Tibial nerve (tissue), 4 donors: ENCODE data around the gene YWHAG. TPM values are rescaled to one million over a fixed set of nuclear protein-coding genes. Genes with fewer than 3 reads are reported as not detected.

Source experiments
- DNase-seq, 2 donors: peaks; one replicate each; pipeline ENCODE4 v3.0.0-alpha.2; 2019; ENCODE audit warnings: low spot score in 2 of 2
- H3K27ac ChIP-seq, 4 donors: fragments of 200-600 bp; sonication (generic) in 3 of 4; one replicate each; pipeline ENCODE4 v1.5.1; 2017 to 2019; ENCODE audit warnings: mild to moderate bottlenecking in 1 of 4
- H3K27me3 ChIP-seq, 2 donors: fragments of 200-600 bp; sonication (generic) in 1 of 2; one replicate each; pipeline versions ENCODE4 v1.5.1 to v1.6.0; 2017 to 2019
- H3K36me3 ChIP-seq, 3 donors: fragments of 200-600 bp; sonication (generic); one replicate each; pipeline ENCODE4 v1.5.1; 2018 to 2019
- H3K4me1 ChIP-seq, 4 donors: fragments of 200-600 bp; sonication (generic) in 3 of 4; one replicate each; pipeline ENCODE4 v1.5.1; 2017 to 2019
- H3K4me3 ChIP-seq, 4 donors: fragments of 200-600 bp; sonication (generic) in 3 of 4; one replicate each; pipeline ENCODE4 v1.5.1; 2017 to 2019; ENCODE audit warnings: mild to moderate bottlenecking in 1 of 4, moderate library complexity in 1 of 4
- H3K9me3 ChIP-seq, 4 donors: fragments of 200-600 bp; sonication (generic) in 3 of 4; one replicate each; pipeline ENCODE4 v1.5.1; 2017 to 2019
- EP300 ChIP-seq, 2 donors: sonication (generic); formaldehyde crosslinking; IDR thresholded peaks; one replicate each; pipeline ENCODE4 v1.6.1; 2017; ENCODE audit warnings: antibody characterized with exemption in 2 of 2, mild to moderate bottlenecking in 1 of 2
- POLR2A ChIP-seq, 2 donors: fragments of 450-650 bp; IDR thresholded peaks; one replicate each; pipeline ENCODE4 v1.6.1; 2017; ENCODE audit warnings: antibody characterized with exemption in 2 of 2, mild to moderate bottlenecking in 2 of 2, moderate library complexity in 2 of 2
- WGBS, 2 donors: methylation state at CpG; one replicate each; pipeline ENCODE4 v1.1.5; 2018; 5-methylcytosine and 5-hydroxymethylcytosine counted together
- total RNA-seq, 4 donors: library from RNA; depleted of rRNA; stranded (reverse); fragments of >200 nt; gene quantifications; one replicate each; pipeline ENCODE4 v1.1.0, GENCODE V29; 2016
- TF ChIP-seq, protein P1 (sequence below), 5 experiments: fragments of 200-600 bp in 3 of 5; fragments of 450-650 bp in 2 of 5; sonication (generic) in 3 of 5; IDR thresholded peaks; one replicate each; pipeline ENCODE4 v1.5.1; 2016 to 2019; ENCODE audit warnings: antibody characterized with exemption in 5 of 5, mild to moderate bottlenecking in 3 of 5, moderate library complexity in 2 of 5

The YWHAG gene
- total RNA-seq, 4 donors from 2014 or later = 54.9 to 96.6 (median 81.7) TPM

DNA sequence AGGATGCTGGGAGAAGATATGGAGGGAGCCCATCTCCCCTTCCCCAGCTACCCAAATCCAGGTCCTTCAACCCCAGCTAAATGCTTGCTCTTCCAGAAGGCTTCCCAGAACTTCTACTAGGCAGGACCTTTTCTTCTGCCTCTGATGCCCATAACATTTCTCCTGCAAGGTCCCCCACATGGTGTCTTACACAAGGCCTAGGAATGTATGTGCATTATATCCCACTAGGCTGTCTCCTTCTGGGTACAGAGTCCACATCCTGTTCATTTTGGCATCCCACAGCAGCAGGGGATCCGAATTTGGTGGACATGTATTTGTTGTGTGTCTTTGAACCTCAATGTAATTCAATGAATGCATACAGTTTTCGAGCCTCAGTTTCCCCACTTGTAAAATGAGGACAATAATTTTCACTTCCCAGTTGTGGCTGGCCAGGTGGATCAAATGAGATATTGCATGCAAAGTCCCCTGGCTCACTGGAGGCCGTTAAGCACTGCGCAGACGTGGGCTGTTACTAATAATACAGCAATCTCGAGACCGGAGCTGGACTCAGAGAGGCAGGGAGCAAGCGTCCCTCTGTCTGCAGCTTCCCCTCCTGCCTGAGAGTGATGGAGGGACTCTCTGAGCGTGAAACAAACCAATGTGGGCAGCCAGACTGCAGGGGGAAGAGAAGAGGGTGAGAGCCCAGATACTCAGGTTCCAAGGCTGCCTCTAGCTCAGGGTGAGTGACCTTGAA lies 18.6 kb upstream of the YWHAG start:
- peaks cover 0 to 38% (median 18%) of the 10 kb centered on the region in 4 donors for H3K4me1 ChIP-seq
- no peak for DNase-seq
- 58 to 63% methylated on average over 9 of the region's 9 CpGs for WGBS, 2 donors
- no peak overlapping the region for H3K4me3 ChIP-seq
- H3K36me3 ChIP-seq = no peaks in the 10 kb centered on the region
- no peaks in the 10 kb centered on the region for H3K27me3 ChIP-seq
- H3K9me3 ChIP-seq = no peaks in the 10 kb centered on the region
- no peak overlapping the region for H3K27ac ChIP-seq
- TF ChIP-seq POLR2A (IDR thresholded peaks at IDR 0.05) = no peak

DNA sequence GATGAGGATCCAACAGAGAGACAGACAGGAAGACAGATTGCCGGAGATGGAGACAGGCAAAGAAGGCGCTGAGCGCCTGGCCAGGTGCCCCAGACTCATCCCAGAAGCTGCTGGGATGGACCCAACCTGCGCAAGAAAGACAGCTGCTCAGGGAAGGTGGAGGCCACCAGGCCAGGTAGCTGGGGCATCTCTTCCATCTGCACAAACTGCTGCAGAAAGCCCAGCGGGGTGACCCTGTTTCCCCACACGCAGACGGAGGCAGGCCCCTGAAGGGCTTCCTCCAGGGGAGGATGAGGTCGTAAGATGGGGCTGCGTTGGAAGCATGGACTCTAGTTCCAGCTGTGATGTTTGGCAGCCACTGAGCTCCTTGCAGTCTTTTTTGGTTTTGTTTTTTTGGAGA lies 16.5 kb upstream of the YWHAG start:
- no peak for TF ChIP-seq EP300 (IDR thresholded peaks at IDR 0.05)
- TF ChIP-seq POLR2A (IDR thresholded peaks at IDR 0.05) = no peak
- TF ChIP-seq, protein P1, sequence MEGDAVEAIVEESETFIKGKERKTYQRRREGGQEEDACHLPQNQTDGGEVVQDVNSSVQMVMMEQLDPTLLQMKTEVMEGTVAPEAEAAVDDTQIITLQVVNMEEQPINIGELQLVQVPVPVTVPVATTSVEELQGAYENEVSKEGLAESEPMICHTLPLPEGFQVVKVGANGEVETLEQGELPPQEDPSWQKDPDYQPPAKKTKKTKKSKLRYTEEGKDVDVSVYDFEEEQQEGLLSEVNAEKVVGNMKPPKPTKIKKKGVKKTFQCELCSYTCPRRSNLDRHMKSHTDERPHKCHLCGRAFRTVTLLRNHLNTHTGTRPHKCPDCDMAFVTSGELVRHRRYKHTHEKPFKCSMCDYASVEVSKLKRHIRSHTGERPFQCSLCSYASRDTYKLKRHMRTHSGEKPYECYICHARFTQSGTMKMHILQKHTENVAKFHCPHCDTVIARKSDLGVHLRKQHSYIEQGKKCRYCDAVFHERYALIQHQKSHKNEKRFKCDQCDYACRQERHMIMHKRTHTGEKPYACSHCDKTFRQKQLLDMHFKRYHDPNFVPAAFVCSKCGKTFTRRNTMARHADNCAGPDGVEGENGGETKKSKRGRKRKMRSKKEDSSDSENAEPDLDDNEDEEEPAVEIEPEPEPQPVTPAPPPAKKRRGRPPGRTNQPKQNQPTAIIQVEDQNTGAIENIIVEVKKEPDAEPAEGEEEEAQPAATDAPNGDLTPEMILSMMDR (IDR thresholded peaks at IDR 0.05) = no peak
- Histone ChIP-seq H3K4me1 (peaks cover 0 to 29% (median 12%) of the 10 kb centered on the region in 4 donors), H3K4me3 (no peak overlapping the region), H3K27ac (no peak overlapping the region), H3K36me3 (no peaks in the 10 kb centered on the region), H3K27me3 (no peaks in the 10 kb centered on the region), H3K9me3 (no peaks in the 10 kb centered on the region)
- 74 to 77% methylated on average over 9 of the region's 9 CpGs for WGBS, 2 donors
- no peak for DNase-seq

DNA sequence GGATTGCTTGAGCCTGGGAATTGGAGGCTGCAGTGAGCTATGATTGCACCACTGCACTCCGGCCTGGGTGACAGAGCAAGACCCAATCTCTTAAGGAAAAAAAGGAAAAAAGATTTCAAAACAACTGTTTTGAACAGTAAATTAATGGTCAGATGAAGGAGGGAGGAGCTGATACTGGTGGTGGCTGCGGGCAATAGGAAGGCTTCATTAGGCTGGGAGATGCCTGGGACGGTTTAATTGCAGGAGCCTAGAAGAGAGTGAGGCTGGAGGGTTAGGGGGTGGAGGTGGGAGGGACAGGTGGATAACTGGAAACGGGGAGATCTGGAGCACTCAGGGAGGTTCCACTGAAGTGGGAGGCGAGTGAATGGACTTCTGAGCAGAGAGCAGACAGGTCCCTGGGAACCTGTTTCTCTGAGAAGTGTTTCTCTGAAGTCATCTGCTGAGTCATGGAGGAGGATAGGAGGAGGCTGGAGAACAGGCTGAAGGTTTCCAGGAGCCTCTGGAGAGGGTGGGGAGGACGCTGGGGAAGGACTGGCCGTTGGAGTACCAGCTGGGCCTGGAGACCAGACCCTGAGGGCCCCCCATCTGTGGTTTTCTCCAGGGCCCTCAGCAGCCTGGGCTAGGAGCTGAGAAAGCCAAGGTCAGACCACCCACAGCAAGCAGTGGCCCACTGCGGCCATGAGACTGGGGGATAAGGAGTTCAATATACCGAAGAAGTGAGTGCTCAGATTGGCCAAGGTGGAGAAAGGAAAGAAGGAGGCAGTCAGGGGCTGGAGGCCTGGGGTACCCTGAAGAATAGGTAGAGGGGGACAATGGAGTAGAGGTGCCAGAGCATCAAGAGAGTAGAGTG lies 14.4 kb upstream of the YWHAG start:
- Histone ChIP-seq H3K27me3 (no peaks in the 10 kb centered on the region), H3K27ac (no peak overlapping the region), H3K9me3 (no peaks in the 10 kb centered on the region), H3K4me1 (peaks cover 0 to 13% (median 0%) of the 10 kb centered on the region in 4 donors), H3K36me3 (no peaks in the 10 kb centered on the region), H3K4me3 (no peak overlapping the region)
- TF ChIP-seq, protein P1 (IDR thresholded peaks at IDR 0.05) = no peak
- TF ChIP-seq POLR2A (IDR thresholded peaks at IDR 0.05) (no peak), EP300 (IDR thresholded peaks at IDR 0.05) (no peak)
- DNase-seq = no peak
- WGBS, 2 donors = 66 to 71% methylated on average over 9 of the region's 9 CpGs

DNA sequence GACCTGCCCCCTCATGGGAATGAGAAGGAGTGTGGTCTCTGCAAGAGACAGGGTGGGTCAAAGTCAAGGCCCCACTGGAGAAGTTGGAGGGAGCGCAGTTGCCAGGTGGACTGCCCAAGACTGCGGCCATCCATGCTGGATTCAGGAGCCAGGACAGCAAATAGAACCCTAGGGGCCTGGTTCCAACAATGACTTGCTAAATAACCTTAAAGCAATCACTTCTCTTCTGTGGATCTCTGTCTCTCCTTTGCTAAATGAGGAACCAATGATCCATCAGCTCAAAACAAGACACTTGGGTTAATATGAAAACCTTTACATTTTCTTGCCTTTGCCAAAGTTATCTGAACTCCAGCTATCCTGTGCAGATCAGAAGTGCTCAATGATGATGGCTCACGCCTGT lies 12.6 kb upstream of the YWHAG start:
- H3K27ac ChIP-seq = no peak overlapping the region
- H3K36me3 ChIP-seq = no peaks in the 10 kb centered on the region
- no peaks in the 10 kb centered on the region for H3K27me3 ChIP-seq
- no peak for DNase-seq
- WGBS, 2 donors = 94% methylated on average over 3 of the region's 3 CpGs
- TF ChIP-seq POLR2A (IDR thresholded peaks at IDR 0.05) = no peak
- TF ChIP-seq EP300 (IDR thresholded peaks at IDR 0.05) = no peak
- TF ChIP-seq, protein P1 (IDR thresholded peaks at IDR 0.05) = no peak
- H3K9me3 ChIP-seq = no peaks in the 10 kb centered on the region
- no peak overlapping the region for H3K4me3 ChIP-seq
- H3K4me1 ChIP-seq = peaks cover 0 to 7% (median 0%) of the 10 kb centered on the region in 4 donors

DNA sequence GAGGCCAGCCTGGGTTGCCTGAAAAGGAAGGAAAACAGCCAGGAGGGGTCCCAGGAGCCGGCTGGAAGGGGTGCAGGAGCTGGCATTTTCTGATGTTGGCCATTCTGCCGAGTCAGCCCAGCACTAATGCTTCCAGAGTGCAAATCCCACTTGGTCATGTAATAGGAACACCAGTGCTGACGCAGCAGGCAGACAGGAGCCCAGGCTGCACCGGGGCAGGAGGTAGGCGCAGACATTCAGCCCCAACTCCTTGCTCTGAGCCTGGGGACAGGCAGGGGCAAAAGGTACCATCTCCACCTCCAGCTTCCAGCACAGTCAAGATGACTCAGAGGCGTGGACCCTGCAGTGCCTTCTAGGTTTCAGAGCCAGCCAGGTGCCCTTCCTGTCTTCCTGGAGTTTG lies 10.2 kb upstream of the YWHAG start:
- Histone ChIP-seq H3K27ac (no peak overlapping the region), H3K9me3 (no peaks in the 10 kb centered on the region), H3K4me1 (peaks cover 3 to 31% (median 14%) of the 10 kb centered on the region in 4 donors), H3K4me3 (no peak overlapping the region), H3K36me3 (no peaks in the 10 kb centered on the region), H3K27me3 (no peaks in the 10 kb centered on the region)
- WGBS, 2 donors = 77 to 84% methylated on average over 6 of the region's 6 CpGs
- no peak for DNase-seq
- TF ChIP-seq EP300 (IDR thresholded peaks at IDR 0.05) (no peak), POLR2A (IDR thresholded peaks at IDR 0.05) (no peak)
- TF ChIP-seq, protein P1 (IDR thresholded peaks at IDR 0.05) = no peak
